ENCODE measurements around the gene TRIM66.

GRCh38 chr11:8698917-8699441, 16.5 kb upstream of the TRIM66 start:
- no peak for TF ChIP-seq YY1 (IDR thresholded peaks at IDR 0.05; ENCODE audit: insufficient read depth, insufficient read length)
- no peak for TF ChIP-seq ZNF274 (IDR thresholded peaks at IDR 0.05; ENCODE audit: low read depth, low read length)
